Measurements from ENCODE around the gene CYB561. TPM values are rescaled to one million over a fixed set of nuclear protein-coding genes. Genes with fewer than 3 reads are reported as not detected.

The CYB561 gene
- total RNA-seq, 4 donors from 2014 or later = 21.4 to 52.5 (median 35.0) TPM

- Histone ChIP-seq H3K27ac (no peak overlapping the region), H3K27me3 (no peaks in the 10 kb centered on the region), H3K9me3 (no peaks in the 10 kb centered on the region), H3K36me3 (peaks cover 0 to 54% (median 0%) of the 10 kb centered on the region in 3 donors), H3K4me1 (peaks cover 0 to 13% (median 0%) of the 10 kb centered on the region in 4 donors), H3K4me3 (no peak overlapping the region)
- TF ChIP-seq EP300 (IDR thresholded peaks at IDR 0.05) = no peak
- no peak for TF ChIP-seq POLR2A (IDR thresholded peaks at IDR 0.05)
- TF ChIP-seq CTCF (IDR thresholded peaks at IDR 0.05) = no peak
- no peak for DNase-seq (ENCODE audit: low spot score in 2 of 2)
- WGBS, 2 donors = 86 to 90% methylated on average over 23 to 25 of the region's 25 CpGs
Observed at GRCh38 chr17:63421681-63422645, 24.1 kb downstream of the CYB561 start.

DNA sequence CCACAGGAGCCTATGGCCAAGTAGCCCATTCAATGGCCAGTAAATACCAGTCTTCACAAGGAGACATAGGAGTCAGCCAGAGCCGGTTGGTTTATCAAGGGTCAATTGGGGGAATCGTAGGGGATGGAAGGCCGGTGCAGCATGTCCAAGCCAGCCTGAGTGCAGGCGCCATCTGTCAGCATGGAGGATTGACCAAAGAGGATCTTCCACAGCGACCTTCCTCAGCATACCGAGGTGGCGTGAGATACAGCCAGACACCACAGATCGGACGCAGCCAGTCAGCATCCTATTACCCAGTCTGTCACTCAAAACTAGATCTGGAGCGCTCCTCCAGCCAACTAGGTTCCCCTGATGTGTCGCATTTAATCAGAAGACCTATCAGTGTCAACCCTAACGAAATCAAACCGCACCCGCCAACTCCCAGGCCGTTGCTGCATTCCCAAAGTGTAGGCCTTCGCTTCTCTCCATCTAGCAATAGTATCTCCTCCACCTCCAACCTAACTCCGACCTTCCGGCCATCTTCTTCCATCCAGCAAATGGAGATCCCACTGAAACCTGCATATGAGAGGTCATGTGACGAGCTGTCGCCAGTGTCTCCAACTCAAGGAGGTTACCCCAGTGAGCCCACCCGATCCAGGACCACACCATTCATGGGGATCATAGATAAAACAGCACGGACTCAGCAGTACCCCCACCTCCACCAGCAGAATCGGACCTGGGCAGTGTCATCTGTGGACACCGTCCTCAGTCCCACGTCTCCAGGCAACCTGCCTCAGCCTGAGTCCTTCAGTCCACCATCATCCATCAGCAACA is 25.0 kb downstream of the CYB561 start:
- peaks cover 0 to 63% (median 0%) of the 10 kb centered on the region in 3 donors for H3K36me3 ChIP-seq
- TF ChIP-seq POLR2A (IDR thresholded peaks at IDR 0.05) (no peak), CTCF (IDR thresholded peaks at IDR 0.05) (no peak), EP300 (IDR thresholded peaks at IDR 0.05) (no peak)
- WGBS, 2 donors = 94 to 95% methylated on average over 25 of the region's 25 CpGs
- no peaks in the 10 kb centered on the region for H3K27me3 ChIP-seq
- H3K4me1 ChIP-seq = peaks cover 0 to 13% (median 0%) of the 10 kb centered on the region in 4 donors
- no peak overlapping the region for H3K4me3 ChIP-seq
- H3K27ac ChIP-seq = no peak overlapping the region
- no peaks in the 10 kb centered on the region for H3K9me3 ChIP-seq
- DNase-seq (ENCODE audit: low spot score in 2 of 2) = no peak

DNA sequence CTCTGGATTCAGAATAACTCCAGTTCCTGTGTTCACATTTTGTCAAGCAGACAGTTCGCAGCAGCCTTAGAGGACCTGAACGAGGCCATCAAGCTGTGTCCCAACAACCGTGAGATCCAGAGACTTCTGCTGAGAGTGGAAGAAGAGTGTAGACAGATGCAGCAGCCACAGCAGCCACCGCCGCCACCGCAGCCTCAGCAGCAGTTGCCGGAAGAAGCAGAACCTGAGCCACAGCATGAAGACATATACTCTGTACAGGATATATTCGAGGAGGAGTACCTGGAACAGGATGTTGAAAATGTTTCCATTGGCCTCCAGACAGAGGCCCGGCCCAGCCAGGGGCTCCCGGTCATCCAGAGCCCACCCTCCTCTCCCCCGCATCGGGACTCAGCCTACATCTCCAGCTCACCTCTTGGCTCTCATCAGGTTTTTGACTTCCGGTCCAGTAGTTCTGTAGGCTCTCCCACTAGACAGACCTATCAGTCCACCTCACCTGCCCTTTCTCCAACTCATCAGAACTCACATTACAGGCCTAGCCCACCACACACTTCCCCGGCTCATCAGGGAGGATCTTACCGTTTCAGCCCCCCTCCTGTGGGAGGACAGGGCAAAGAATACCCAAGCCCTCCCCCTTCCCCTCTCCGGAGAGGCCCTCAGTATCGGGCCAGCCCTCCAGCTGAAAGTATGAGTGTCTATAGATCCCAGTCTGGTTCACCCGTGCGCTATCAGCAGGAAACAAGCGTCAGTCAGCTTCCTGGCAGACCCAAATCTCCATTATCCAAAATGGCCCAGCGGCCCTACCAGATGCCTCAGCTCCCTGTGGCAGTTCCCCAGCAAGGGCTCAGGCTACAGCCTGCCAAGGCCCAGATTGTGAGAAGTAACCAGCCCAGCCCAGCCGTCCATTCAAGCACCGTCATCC is 25.9 kb downstream of the CYB561 start:
- no peak for TF ChIP-seq POLR2A (IDR thresholded peaks at IDR 0.05)
- no peak for TF ChIP-seq EP300 (IDR thresholded peaks at IDR 0.05)
- TF ChIP-seq CTCF (IDR thresholded peaks at IDR 0.05) = no peak
- 83 to 87% methylated on average over 23 of the region's 23 CpGs for WGBS, 2 donors
- H3K36me3 ChIP-seq = peaks cover 0 to 72% (median 0%) of the 10 kb centered on the region in 3 donors
- DNase-seq (ENCODE audit: low spot score in 2 of 2) = no peak
- H3K9me3 ChIP-seq = no peaks in the 10 kb centered on the region
- no peak overlapping the region for H3K27ac ChIP-seq
- no peak overlapping the region for H3K4me3 ChIP-seq
- peaks cover 0 to 5% (median 0%) of the 10 kb centered on the region in 4 donors for H3K4me1 ChIP-seq
- no peaks in the 10 kb centered on the region for H3K27me3 ChIP-seq

GRCh38 chr17:63419398-63419797 is 26.7 kb downstream of the CYB561 start:
- no peaks in the 10 kb centered on the region for H3K9me3 ChIP-seq
- no peaks in the 10 kb centered on the region for H3K27me3 ChIP-seq
- peaks cover 0 to 4% (median 0%) of the 10 kb centered on the region in 4 donors for H3K4me1 ChIP-seq
- H3K4me3 ChIP-seq = no peak overlapping the region
- no peak for DNase-seq (ENCODE audit: low spot score in 2 of 2)
- H3K27ac ChIP-seq = no peak overlapping the region
- peaks cover 0 to 80% (median 0%) of the 10 kb centered on the region in 3 donors for H3K36me3 ChIP-seq
- WGBS, 2 donors = 75 to 89% methylated on average over 2 of the region's 2 CpGs
- TF ChIP-seq POLR2A (IDR thresholded peaks at IDR 0.05) (no peak), EP300 (IDR thresholded peaks at IDR 0.05) (no peak), CTCF (IDR thresholded peaks at IDR 0.05) (no peak)

Measured in tibial nerve (tissue), 4 donors.